Upper lobe of left lung (tissue), 6 donors: ENCODE data around the gene UBE2D4. TPM values are rescaled to one million over a fixed set of nuclear protein-coding genes. Genes with fewer than 3 reads are reported as not detected.
"Not testable (repeated sequence)": the region's sequence is repeated elsewhere in the genome, so short reads cannot be mapped to it uniquely, and the experiment has no call there.

Source experiments
- ATAC-seq, 2 donors: fragments of 200-7000 bp; cut with Tn5 transposase; one replicate each; pipeline ENCODE4 v1.9.1; 2022; ENCODE audit warnings: mild to moderate bottlenecking in 2 of 2, moderate library complexity in 2 of 2; ENCODE audit not compliant: low FRiP score in 2 of 2
- DNase-seq, 2 donors: peaks; one replicate each; pipeline ENCODE4 v3.0.0-alpha.2; 2019 to 2020
- H3K27ac ChIP-seq, 4 donors: fragments of 200-600 bp; sonication (generic); one replicate each; pipeline ENCODE4 v1.5.1; 2016 to 2019
- H3K27me3 ChIP-seq, 4 donors: fragments of 200-600 bp; sonication (generic); one replicate each; pipeline ENCODE4 v1.5.1; 2017 to 2019
- H3K36me3 ChIP-seq, 4 donors: fragments of 200-600 bp; sonication (generic); one replicate each; pipeline ENCODE4 v1.5.1; 2016 to 2019
- H3K4me1 ChIP-seq, 4 donors: fragments of 200-600 bp; sonication (generic); one replicate each; pipeline ENCODE4 v1.5.1; 2018 to 2019
- H3K4me3 ChIP-seq, 4 donors: fragments of 200-600 bp; sonication (generic); one replicate each; pipeline ENCODE4 v1.5.1; 2017 to 2019; ENCODE audit warnings: mild to moderate bottlenecking in 2 of 4, moderate library complexity in 1 of 4
- H3K9me3 ChIP-seq, 4 donors: fragments of 200-600 bp; sonication (generic); one replicate each; pipeline ENCODE4 v1.5.1; 2018 to 2019
- EP300 ChIP-seq, 4 donors: sonication (generic); formaldehyde crosslinking; IDR thresholded peaks; one replicate each; pipeline ENCODE4 v1.5.1; 2017; ENCODE audit warnings: antibody characterized with exemption in 4 of 4, control low read depth in 2 of 4
- POLR2A ChIP-seq, 4 donors: fragments of 450-650 bp; IDR thresholded peaks; one replicate each; pipeline ENCODE4 v1.5.1; 2016 to 2017; ENCODE audit warnings: antibody characterized with exemption in 4 of 4, mild to moderate bottlenecking in 2 of 4
- POLR2AphosphoS5 ChIP-seq, 2 donors: sonication (generic); formaldehyde crosslinking; IDR thresholded peaks; one replicate each; pipeline ENCODE4 v1.5.1; 2017; ENCODE audit warnings: antibody characterized with exemption in 2 of 2
- WGBS, 2 donors: methylation state at CpG; one replicate each; pipeline ENCODE4 v1.1.5; 2017 to 2018; 5-methylcytosine and 5-hydroxymethylcytosine counted together
- total RNA-seq, 6 donors: library from RNA; depleted of rRNA in 4 of 6; stranded (reverse); fragments of >200 nt in 4 of 6; gene quantifications; one replicate each; pipeline versions ENCODE4 v1.1.0 to v1.2.1, GENCODE V29; 2016 to 2021
- TF ChIP-seq, protein P1 (sequence below), 6 experiments: fragments of 450-650 bp in 4 of 6; fragments of 200-600 bp in 2 of 6; sonication (generic) in 2 of 6; IDR thresholded peaks; one replicate each; pipeline ENCODE4 v1.5.1; 2016 to 2019; ENCODE audit warnings: antibody characterized with exemption in 6 of 6
- donor health status: DM: no; HTN: no; CAD: no; lungs with moderate emphysema.
- donor health status: DM: no; HTN: yes; CAD: no; lungs with severe emphysema.

Gene UBE2D4
- total RNA-seq, 6 donors from 2014 or later: 4.9 to 24.9 (median 17.4) TPM

DNA sequence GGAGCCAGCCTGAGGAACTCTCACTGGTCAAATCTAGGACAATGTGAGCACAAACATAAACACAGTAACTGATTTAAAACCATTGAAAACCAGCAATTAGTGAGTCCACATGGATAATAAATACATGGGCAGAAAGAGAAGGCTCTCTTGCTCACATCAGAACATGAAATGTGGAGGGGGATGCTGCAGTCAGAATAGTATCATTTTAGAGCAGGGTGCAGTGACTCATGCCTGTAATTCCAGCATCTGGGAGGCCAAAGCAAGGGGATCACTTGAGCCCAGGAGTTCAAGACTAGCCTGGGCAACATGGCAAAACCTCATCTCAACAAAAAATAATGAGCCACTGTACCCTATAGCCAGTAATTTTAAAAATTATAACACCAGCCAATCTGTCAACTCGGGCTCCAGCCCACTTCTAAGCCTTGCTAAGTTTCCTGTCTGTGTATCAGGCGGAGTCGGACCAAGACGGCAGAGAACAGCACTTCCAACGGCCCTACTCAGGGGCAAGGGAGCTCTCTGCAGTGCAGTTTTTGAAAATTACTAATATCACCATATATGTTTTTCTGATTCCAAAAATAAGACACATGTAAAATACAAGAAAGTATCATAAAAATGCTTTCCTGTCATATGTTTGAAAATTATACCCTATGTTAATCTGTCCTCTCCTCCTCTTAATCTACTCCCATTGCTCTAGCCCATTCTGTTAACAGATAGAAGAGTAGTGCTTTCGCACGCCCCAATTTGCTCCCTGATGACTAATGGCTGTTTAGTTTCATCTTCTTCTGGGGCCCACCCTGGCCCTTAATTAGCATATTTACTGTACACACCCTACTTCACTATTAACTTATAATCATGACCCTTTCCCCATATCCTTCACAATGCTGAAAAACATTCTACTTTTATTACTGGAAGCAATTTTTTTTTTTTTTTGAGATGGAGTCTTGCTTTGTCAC is 37.0 kb upstream of the UBE2D4 start:
- no peaks in the 10 kb centered on the region for H3K9me3 ChIP-seq
- WGBS, 2 donors: 68 to 76% methylated on average over 7 of the region's 7 CpGs
- no peak overlapping the region for H3K27ac ChIP-seq
- H3K4me1 ChIP-seq: peaks cover 0 to 10% (median 7%) of the 10 kb centered on the region in 4 donors
- no peak for DNase-seq
- TF ChIP-seq EP300 (IDR thresholded peaks at IDR 0.05) (no peak), POLR2A (IDR thresholded peaks at IDR 0.05) (no peak), POLR2AphosphoS5 (IDR thresholded peaks at IDR 0.05) (no peak)
- TF ChIP-seq, protein P1, sequence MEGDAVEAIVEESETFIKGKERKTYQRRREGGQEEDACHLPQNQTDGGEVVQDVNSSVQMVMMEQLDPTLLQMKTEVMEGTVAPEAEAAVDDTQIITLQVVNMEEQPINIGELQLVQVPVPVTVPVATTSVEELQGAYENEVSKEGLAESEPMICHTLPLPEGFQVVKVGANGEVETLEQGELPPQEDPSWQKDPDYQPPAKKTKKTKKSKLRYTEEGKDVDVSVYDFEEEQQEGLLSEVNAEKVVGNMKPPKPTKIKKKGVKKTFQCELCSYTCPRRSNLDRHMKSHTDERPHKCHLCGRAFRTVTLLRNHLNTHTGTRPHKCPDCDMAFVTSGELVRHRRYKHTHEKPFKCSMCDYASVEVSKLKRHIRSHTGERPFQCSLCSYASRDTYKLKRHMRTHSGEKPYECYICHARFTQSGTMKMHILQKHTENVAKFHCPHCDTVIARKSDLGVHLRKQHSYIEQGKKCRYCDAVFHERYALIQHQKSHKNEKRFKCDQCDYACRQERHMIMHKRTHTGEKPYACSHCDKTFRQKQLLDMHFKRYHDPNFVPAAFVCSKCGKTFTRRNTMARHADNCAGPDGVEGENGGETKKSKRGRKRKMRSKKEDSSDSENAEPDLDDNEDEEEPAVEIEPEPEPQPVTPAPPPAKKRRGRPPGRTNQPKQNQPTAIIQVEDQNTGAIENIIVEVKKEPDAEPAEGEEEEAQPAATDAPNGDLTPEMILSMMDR (IDR thresholded peaks at IDR 0.05): no peak
- no peaks in the 10 kb centered on the region for H3K27me3 ChIP-seq
- no peak overlapping the region for H3K4me3 ChIP-seq
- peak in 1 of 2 donors; percentile 48 for ATAC-seq
- peaks cover 0 to 29% (median 18%) of the 10 kb centered on the region in 4 donors for H3K36me3 ChIP-seq

DNA sequence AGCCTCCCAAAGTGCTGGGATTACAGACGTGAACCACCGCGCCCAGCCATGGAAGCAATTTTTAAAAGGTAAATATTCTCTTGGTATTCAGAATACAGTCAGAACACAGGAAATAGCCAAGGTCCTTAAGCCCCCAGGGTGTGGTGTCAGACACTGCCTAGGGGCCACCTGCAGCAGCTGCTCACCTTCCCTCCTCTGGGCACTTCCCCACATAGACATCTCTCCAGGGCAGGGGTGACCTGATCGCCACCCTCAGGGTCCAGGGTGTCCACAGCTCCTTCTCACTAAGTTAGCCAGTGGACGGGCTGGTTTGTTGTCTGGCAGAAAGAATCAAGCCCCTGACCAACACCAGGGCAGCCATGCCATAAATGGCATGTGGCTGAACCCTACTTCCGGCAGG is 35.8 kb upstream of the UBE2D4 start:
- ATAC-seq: peak in 1 of 2 donors; percentile 59
- Histone ChIP-seq H3K4me1 (peaks cover 0 to 10% (median 7%) of the 10 kb centered on the region in 4 donors), H3K36me3 (peaks cover 0 to 17% (median 13%) of the 10 kb centered on the region in 4 donors), H3K27me3 (no peaks in the 10 kb centered on the region), H3K27ac (no peak overlapping the region), H3K9me3 (no peaks in the 10 kb centered on the region), H3K4me3 (no peak overlapping the region)
- DNase-seq: no peak
- 93 to 95% methylated on average over 6 of the region's 6 CpGs for WGBS, 2 donors
- no peak for TF ChIP-seq EP300 (IDR thresholded peaks at IDR 0.05)
- TF ChIP-seq, protein P1 (IDR thresholded peaks at IDR 0.05): no peak
- TF ChIP-seq POLR2A (IDR thresholded peaks at IDR 0.05): no peak
- TF ChIP-seq POLR2AphosphoS5 (IDR thresholded peaks at IDR 0.05): no peak

DNA sequence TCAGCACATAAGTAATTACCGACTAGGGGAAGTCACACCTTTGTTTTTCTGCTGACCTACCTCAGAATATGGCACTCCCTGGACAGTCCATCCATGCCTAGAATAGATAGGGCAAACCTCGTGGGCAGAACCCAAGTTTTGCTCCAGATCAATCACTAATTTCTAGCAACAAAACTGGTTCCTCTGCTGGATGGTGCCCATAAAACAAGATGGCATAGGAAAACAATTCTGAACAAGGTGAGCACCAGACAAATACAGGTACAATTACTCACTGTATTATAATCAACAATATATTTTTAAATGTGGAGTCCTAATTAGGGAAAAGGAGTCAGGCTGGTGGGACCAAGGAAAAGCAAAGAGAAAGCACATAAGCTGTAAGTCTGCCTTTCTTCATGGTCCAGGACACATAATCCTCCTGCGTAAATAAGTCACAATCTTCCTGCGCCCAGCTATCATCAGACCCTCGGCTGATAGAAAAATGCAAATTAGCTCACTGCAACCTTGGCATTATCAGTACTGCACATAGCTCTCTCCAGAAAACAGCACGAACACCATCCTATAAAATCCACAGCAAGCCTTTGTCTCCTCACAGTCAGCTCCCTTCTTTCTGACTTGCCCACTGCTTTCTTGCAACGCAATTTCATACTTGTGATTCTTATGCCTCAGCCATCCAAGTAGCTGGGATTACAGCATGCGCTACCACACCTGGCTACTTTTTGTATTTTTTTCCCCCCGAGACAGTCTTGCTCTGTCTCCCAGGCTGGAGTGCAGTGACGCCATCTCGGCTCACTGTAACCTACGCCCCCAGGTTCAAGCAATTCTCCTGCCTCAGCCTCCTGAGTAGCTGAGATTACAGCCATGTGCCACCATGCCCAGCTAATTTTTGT is 34.9 kb upstream of the UBE2D4 start:
- ATAC-seq (no peak), DNase-seq (no peak)
- peaks cover 0 to 10% (median 7%) of the 10 kb centered on the region in 4 donors for H3K4me1 ChIP-seq
- TF ChIP-seq POLR2A (IDR thresholded peaks at IDR 0.05) (no peak), POLR2AphosphoS5 (IDR thresholded peaks at IDR 0.05) (no peak), EP300 (IDR thresholded peaks at IDR 0.05) (no peak)
- TF ChIP-seq, protein P1 (IDR thresholded peaks at IDR 0.05): no peak
- H3K4me3 ChIP-seq: no peak overlapping the region
- WGBS, 2 donors: 90 to 92% methylated on average over 12 of the region's 12 CpGs
- no peaks in the 10 kb centered on the region for H3K9me3 ChIP-seq
- no peak overlapping the region for H3K27ac ChIP-seq
- H3K27me3 ChIP-seq: no peaks in the 10 kb centered on the region
- peaks cover 0 to 9% (median 5%) of the 10 kb centered on the region in 4 donors for H3K36me3 ChIP-seq

- Histone ChIP-seq H3K9me3 (no peaks in the 10 kb centered on the region), H3K27me3 (no peaks in the 10 kb centered on the region), H3K27ac (no peak overlapping the region), H3K4me1 (peaks cover 0 to 9% (median 2%) of the 10 kb centered on the region in 4 donors), H3K4me3 (no peak overlapping the region), H3K36me3 (peaks cover 0 to 4% (median 0%) of the 10 kb centered on the region in 4 donors)
- no peak for ATAC-seq
- no peak for DNase-seq
- 90 to 93% methylated on average over 8 of the region's 8 CpGs for WGBS, 2 donors
- TF ChIP-seq, protein P1 (IDR thresholded peaks at IDR 0.05): no peak
- TF ChIP-seq EP300 (IDR thresholded peaks at IDR 0.05) (no peak), POLR2AphosphoS5 (IDR thresholded peaks at IDR 0.05) (no peak), POLR2A (IDR thresholded peaks at IDR 0.05) (no peak)
These were observed 30.3 kb upstream of the UBE2D4 start for GRCh38 chr7:43895847-43896415.

DNA sequence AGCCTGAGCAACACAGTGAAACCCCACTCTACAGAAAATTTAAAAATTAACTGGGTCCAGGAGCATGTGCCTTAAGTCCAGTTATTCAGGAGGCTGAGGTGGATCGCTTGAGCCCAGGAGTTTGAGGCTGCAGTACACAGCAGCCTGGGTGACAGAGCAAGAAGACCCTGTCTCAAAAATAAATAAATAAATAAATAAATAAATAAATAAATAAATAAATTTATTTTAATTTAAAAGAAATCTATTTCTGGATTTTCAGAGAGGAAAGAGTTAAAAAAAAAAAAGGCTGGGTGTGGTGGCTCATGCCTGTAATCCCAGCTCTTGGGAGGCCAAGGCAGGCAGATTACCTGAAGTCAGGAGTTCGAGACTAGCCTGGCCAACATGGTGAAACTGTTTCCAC is 27.7 kb upstream of the UBE2D4 start:
- 94 to 97% methylated on average over 2 of the region's 2 CpGs for WGBS, 2 donors

More for the DNA sequence above, 27.7 kb upstream of the UBE2D4 start:
- peaks cover 0 to 12% (median 2%) of the 10 kb centered on the region in 4 donors for H3K4me1 ChIP-seq
- H3K36me3 ChIP-seq, H3K9me3 ChIP-seq, H3K4me3 ChIP-seq, DNase-seq, H3K27ac ChIP-seq, H3K27me3 ChIP-seq, ATAC-seq: not testable (repeated sequence)
